Measurements from ENCODE around the gene RANBP3L.
A peak's percentile ranks its signal among the peaks of the same experiment; 100 is the strongest.

The RANBP3L gene

DNA sequence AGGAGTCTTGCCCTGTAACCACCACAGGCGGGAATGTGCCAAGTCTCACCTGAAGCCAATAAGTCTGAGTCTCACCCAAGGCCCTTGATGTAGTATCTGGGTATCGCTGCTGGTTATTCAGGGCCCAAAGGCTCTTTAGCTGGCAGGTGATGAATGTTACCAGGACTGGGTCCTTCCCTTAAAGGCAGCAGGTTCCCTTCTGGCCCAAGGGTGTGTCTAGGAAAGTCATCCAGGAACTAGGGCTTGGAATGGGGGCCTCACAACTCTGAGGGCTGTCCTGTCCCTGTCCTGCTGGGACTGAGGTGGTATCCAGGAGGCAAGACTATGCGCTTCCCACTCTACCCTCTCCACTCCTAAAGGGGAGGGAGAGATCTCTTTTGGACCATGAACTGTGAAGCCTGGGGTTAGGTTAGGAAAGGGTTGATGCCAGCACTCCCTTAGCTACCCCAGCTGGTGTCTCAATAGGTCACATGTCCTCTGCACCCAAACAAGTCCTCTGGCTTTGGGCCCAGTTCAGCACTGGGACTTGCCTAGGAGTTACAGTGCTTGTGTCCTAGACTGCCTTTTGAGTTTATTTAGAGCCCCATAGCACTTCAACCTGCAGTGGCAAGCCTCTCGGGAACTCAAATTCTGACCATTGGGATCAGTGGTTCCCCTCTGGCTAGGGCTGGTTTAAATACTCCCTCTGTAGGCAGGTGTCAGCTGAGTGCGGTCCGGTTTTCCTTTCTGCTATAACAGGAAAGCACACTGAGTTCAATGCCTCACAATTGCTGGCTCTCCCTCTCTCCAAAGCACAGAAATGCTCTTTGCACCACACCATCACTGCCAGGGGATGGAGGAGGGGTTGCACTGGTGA lies 22.5 kb upstream of the RANBP3L start:
- TF ChIP-seq, protein P1, sequence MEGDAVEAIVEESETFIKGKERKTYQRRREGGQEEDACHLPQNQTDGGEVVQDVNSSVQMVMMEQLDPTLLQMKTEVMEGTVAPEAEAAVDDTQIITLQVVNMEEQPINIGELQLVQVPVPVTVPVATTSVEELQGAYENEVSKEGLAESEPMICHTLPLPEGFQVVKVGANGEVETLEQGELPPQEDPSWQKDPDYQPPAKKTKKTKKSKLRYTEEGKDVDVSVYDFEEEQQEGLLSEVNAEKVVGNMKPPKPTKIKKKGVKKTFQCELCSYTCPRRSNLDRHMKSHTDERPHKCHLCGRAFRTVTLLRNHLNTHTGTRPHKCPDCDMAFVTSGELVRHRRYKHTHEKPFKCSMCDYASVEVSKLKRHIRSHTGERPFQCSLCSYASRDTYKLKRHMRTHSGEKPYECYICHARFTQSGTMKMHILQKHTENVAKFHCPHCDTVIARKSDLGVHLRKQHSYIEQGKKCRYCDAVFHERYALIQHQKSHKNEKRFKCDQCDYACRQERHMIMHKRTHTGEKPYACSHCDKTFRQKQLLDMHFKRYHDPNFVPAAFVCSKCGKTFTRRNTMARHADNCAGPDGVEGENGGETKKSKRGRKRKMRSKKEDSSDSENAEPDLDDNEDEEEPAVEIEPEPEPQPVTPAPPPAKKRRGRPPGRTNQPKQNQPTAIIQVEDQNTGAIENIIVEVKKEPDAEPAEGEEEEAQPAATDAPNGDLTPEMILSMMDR (IDR thresholded peaks at IDR 0.05; ENCODE audit: low read depth, low read length) = no peak
- no peak overlapping the region for H3K4me3 ChIP-seq (ENCODE audit: low read depth, low read length)

DNA sequence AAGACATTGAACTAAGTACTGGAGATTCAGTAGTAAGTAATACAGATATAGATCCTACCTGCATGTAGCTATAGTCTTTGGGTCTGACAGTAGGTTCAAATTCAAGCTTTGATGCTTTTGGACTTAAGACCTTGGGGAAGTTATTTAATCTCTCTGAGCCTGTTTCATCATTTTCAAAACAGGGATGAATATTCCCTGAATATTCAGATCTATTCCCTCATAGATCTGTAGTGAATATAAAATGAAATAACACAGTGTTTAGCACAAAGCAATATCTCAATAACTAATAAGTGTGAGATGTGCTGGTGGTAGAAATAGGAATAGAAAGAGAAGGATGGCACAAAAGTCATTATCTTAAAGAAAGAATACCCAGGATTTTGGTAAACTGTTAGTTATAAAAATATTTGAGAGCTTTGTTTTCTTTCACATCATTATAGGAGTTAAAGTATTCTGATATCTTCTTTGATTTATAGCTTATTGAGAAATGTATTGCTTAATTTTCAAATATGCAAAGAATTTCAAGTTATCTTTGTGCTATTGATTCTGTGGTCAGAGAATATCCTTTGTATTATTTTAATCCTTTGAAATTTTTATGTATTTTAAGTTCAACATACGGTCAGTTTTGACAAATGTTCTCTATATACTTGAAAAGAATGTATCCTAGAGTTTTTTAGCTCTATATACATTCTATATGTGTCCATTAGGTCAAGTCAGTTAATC lies 11.4 kb upstream of the RANBP3L start:
- TF ChIP-seq, protein P1 (IDR thresholded peaks at IDR 0.05; ENCODE audit: low read depth, low read length) = no peak
- H3K4me3 ChIP-seq (ENCODE audit: low read depth, low read length) = no peak overlapping the region

DNA sequence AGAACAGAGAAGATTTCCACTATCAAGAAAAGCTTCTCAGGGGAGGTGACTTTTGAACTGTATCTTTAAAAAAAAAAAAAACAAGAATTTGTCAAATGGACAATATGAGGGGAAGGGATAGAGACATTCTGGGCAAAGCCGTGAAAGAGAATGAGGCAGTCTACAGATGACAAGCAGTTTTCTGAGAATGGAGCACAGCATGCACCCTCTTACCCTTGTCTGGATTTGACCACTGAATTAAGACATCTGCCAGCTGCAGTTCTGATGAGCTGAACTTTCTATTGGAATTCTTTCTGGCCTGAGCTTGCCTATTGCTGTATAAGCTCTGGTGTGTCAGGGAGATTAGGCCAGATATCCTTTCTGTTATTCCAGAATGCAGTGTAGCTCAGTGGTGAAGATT lies 10.3 kb upstream of the RANBP3L start:
- H3K4me3 ChIP-seq (ENCODE audit: low read depth, low read length) = no peak overlapping the region

DNA sequence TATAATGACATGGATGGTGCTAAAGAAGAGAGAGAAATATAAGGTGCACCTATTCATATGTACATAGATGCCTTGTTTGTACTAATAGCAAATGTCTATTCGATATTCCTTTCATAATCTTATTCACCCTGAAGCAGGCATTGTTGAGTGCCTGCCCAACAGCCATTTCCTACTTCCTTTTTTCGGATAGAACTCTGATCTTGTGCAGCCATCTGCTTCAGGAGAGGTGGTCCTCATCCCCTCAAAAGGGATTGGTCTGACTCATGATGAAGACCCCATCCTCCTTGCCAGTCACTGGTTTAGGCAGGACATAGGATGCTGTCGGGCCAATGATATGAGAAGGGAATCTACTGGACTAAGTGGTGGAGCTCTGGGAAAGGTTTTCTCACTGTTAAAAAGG lies 8.4 kb upstream of the RANBP3L start:
- TF ChIP-seq, protein P1 (IDR thresholded peaks at IDR 0.05; ENCODE audit: low read depth, low read length) = no peak
- H3K4me3 ChIP-seq (ENCODE audit: low read depth, low read length) = no peak overlapping the region

More for the DNA sequence above, 10.3 kb upstream of the RANBP3L start:
- TF ChIP-seq, protein P1 (IDR thresholded peaks at IDR 0.05; ENCODE audit: low read depth, low read length) = no peak

DNA sequence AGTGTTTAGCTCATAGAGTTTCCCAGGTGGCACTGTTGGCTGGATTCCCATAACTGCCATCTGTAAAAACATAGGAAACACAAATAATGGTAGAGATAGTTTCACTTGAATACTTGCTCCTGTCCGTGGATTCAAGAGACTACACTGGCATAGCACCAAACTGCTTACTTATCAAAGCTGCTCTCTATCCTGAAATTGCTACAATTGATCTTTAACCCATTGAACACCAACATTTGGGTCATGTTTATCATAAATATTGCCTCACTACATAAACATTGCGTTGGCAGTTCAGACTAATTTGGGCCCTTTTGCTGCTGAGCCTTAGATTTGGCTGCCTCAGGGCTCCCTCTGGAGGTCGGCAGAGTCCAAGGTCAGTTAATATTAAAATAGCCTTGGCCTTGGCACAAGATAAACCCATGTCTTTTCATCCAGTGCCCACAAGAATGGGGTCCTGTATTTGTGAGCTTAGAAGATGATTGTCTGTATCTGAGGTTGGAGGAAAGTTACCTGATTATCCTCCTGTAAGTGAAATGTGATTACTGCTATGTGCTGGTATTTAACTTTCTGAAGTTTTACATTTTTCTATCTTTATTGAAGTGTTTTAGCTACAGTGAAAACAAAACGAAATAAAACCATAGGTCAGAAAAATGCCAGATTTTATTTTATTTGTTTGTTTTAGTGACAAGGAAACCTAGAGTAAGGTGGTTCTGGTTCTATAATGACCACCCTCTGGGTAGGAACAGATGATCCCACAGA lies 4.0 kb upstream of the RANBP3L start:
- TF ChIP-seq, protein P1 (IDR thresholded peaks at IDR 0.05; ENCODE audit: low read depth, low read length) = peak; percentile 67
- no peak overlapping the region for H3K4me3 ChIP-seq (ENCODE audit: low read depth, low read length)

DNA sequence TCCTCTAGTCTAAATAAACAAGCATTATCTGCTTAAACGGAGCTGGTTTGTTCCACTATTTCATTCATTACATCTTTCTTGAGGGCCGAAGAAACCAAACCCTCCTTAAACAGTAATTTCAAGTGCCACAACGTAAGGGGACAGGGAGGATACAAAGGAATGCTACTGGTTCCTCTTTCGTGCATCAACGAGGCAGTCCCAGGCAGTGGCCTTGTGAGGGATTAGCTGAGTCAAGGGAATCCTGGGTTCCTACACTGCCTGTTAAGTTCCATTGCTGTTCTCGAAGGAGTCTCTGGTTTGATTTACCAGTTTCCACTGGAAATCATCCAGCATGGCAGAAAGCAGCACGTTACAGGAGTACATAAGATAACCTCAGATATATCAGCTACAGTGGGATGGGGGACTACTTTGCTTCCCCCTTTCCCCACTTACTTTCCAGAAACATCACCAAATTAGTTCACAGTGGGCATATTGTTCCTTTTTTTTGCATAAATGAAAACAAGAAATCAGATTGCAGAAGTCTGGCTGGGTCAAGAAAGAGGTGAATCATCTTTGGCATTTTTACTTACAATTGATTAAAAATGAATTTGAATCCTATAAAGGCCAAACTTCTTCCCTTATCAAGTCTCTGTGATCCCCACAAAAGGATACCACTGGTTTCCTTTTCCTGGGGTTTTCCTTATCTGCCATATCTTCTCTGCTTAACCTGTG lies 2.5 kb upstream of the RANBP3L start:
- TF ChIP-seq, protein P1 (IDR thresholded peaks at IDR 0.05; ENCODE audit: low read depth, low read length) = no peak

More for the DNA sequence above, 2.5 kb upstream of the RANBP3L start:
- H3K4me3 ChIP-seq (ENCODE audit: low read depth, low read length) = no peak overlapping the region
